PFSK-1 (cell line): ENCODE measurements around the gene RNF144B.

Experiments
- FOXP2 ChIP-seq: optimal IDR thresholded peaks from 2 replicates; pipeline ENCODE3; 2011; ENCODE audit warnings: borderline replicate concordance, control low read depth, inconsistent platforms; ENCODE audit not compliant: insufficient read depth; ENCODE audit errors: extremely low read length, extremely low read depth
- POLR2AphosphoS5 ChIP-seq: IDR thresholded peaks from 2 replicates; pipeline ENCODE4 v1.6.1; 2012; ENCODE audit warnings: low read depth, mild to moderate bottlenecking, control low read depth, low read length, moderate library complexity
- REST ChIP-seq, 2 experiments: IDR thresholded peaks; 2 replicates each; pipeline versions ENCODE4 v1.6.1 to v1.8.0; 2011 to 2012; ENCODE audit warnings: low read depth in 2 of 2, low read length in 2 of 2, control low read depth in 1 of 2, inconsistent platforms in 1 of 2, mild to moderate bottlenecking in 1 of 2, moderate library complexity in 1 of 2; ENCODE audit not compliant: insufficient read depth in 1 of 2
- SIN3A ChIP-seq: IDR thresholded peaks from 2 replicates; pipeline ENCODE4 v1.6.1; 2012; ENCODE audit warnings: mild to moderate bottlenecking, low read length, moderate library complexity, borderline replicate concordance; ENCODE audit not compliant: insufficient read depth
- TAF1 ChIP-seq: IDR thresholded peaks from 2 replicates; pipeline ENCODE4 v1.6.1; 2012; ENCODE audit warnings: low read length, control low read depth, borderline replicate concordance; ENCODE audit not compliant: insufficient read depth

Gene RNF144B

DNA sequence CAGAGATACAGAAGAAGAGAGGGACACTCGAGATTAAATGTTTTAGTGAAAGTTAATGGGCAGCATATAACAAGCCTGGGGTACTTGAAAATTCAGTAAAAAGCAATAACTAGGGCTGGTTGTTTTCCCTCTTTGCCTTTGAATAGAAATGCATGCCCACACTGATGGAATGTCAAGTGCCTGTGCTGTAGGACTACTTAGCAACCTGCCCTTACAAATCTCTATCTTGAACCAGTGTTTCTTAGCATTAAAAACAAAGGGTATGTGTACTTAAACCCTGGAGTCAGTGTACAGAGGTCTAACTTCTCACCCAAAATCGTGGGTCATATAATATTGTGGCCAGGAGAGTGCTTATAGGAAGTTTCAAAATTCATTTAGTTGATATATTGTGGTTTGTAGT, 37.1 kb downstream of the RNF144B start:
- TF ChIP-seq TAF1, result no peak
- no peak for TF ChIP-seq SIN3A
- TF ChIP-seq FOXP2, result no peak
- no peak for TF ChIP-seq POLR2AphosphoS5
- TF ChIP-seq REST (IDR thresholded peaks at IDR 0.05; ENCODE audit: insufficient read depth in 1 of 2, low read depth in 2 of 2, low read length in 2 of 2), result no peak

DNA sequence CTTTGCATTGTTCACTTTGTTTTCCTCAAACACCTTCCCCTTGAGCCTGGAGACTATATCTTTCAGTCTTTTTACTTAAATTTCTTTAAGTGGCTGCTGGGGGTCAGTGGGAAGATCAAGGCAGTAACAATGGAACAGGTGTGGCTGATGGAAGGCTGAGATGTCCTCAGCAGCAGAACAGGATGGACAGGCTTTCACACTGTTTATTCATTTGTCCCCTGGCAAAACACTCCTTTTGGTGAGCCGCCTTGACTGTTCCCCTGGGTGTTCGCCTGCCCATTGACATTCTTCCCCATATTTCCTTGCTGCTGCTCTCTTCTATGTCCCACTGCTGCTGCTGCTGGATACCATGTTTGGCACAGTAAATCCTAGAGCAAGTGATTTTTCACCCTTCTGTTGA, 38.1 kb downstream of the RNF144B start:
- TF ChIP-seq TAF1 (no peak), REST (IDR thresholded peaks at IDR 0.05; ENCODE audit: insufficient read depth in 1 of 2, low read depth in 2 of 2, low read length in 2 of 2) (no peak), FOXP2 (no peak), POLR2AphosphoS5 (no peak)

DNA sequence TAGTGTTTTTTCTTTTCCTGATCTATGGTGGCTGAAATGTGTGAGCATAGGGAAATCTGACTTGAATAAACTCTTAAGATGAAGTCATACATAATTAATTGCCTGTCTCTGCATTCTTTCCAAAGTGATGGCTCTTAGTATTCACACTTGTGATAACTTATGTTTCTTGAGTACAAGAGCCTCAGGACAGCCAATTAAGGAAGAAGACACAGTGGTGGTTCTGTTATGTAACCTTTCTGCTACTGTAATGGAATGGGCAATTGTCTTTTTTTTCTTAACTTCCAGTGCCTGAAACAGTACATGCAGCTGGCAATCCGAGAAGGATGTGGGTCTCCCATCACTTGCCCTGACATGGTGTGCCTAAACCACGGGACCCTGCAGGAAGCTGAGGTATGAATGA, 40.1 kb downstream of the RNF144B start:
- TF ChIP-seq TAF1 (no peak), POLR2AphosphoS5 (no peak), REST (IDR thresholded peaks at IDR 0.05; ENCODE audit: insufficient read depth in 1 of 2, low read depth in 2 of 2, low read length in 2 of 2) (no peak), SIN3A (no peak)

DNA sequence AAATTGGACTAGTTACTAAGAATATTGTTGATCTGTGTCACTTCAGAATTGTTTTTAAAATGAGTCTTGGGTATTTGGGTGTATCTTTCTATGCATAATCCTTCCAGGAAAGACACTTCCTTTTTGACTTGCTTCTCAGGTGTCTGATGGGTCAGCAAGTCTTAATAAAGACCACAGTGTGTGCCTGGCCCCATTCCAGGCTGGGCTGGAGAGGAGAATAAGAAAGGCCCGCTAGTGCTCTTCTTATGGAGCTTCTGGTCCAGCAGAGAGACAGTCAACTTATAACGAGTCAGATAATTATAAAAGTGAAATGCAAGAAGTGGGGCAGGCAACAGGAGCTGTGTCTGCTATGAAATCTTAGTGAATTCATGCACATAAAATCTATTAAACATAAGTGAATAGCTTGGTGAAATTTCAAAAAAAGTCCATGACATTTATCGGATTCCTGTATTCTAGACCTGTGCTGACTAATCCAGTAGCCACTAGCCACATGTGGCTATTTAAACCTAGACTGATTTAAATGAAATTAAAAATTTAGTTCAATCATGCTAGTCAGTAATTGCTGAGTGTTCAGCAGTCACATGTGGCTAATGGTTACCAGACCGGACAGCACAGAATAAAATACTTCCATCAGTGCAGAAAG, 42.6 kb downstream of the RNF144B start:
- no peak for TF ChIP-seq POLR2AphosphoS5
- no peak for TF ChIP-seq SIN3A
- no peak for TF ChIP-seq TAF1
- no peak for TF ChIP-seq REST (IDR thresholded peaks at IDR 0.05; ENCODE audit: insufficient read depth in 1 of 2, low read depth in 2 of 2, low read length in 2 of 2)
- TF ChIP-seq FOXP2, result no peak

DNA sequence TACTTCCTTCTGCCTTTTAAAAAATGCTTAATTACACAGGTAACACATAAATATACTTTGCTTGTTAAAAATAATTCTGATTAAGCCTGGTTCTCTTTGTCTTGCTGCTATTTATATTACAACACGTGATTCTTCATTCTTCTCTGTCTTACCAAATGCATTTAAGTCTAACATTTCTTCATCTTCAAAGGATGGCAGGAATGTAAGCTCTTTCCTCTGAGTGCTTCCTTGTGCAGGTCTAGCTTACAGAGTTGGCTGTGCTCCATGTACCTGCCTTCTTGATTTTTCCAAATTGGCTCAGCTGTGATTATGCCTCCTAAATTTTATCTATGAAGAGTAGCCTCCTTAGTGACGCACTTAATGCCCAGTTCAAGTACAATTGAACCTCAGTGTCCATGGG, 44.4 kb downstream of the RNF144B start:
- no peak for TF ChIP-seq POLR2AphosphoS5
- no peak for TF ChIP-seq FOXP2
- no peak for TF ChIP-seq SIN3A
- TF ChIP-seq REST (IDR thresholded peaks at IDR 0.05; ENCODE audit: insufficient read depth in 1 of 2, low read depth in 2 of 2, low read length in 2 of 2), result no peak
- no peak for TF ChIP-seq TAF1
